ENCODE data around the gene JAM2. TPM values are rescaled to one million over a fixed set of nuclear protein-coding genes. Genes with fewer than 3 reads are reported as not detected.

Gene JAM2
- polyA plus RNA-seq, 1 donor from 2014 or later, result 1.1 TPM

GRCh38 chr21:25764065-25764464 lies 125.0 kb downstream of the JAM2 start:
- no peaks in the 10 kb centered on the region for H4K20me1 ChIP-seq (ENCODE audit: insufficient read depth)
- no peaks in the 10 kb centered on the region for H3K27me3 ChIP-seq (ENCODE audit: insufficient read depth, low read depth, low read length)
- H3K36me3 ChIP-seq (ENCODE audit: insufficient read depth, low read length), result peaks cover 17% of the 10 kb centered on the region
- no peak overlapping the region for H3K27ac ChIP-seq (ENCODE audit: low read length)
- TF ChIP-seq TAF1 (IDR thresholded peaks at IDR 0.05; ENCODE audit: low read depth), result no peak
- no peak for TF ChIP-seq RAD21 (conservative IDR thresholded peaks at IDR 0.05)
- TF ChIP-seq POLR2AphosphoS5 (IDR thresholded peaks at IDR 0.05), result no peak
- TF ChIP-seq REST (IDR thresholded peaks at IDR 0.05; ENCODE audit: borderline replicate concordance), result no peak
- TF ChIP-seq, protein P1, sequence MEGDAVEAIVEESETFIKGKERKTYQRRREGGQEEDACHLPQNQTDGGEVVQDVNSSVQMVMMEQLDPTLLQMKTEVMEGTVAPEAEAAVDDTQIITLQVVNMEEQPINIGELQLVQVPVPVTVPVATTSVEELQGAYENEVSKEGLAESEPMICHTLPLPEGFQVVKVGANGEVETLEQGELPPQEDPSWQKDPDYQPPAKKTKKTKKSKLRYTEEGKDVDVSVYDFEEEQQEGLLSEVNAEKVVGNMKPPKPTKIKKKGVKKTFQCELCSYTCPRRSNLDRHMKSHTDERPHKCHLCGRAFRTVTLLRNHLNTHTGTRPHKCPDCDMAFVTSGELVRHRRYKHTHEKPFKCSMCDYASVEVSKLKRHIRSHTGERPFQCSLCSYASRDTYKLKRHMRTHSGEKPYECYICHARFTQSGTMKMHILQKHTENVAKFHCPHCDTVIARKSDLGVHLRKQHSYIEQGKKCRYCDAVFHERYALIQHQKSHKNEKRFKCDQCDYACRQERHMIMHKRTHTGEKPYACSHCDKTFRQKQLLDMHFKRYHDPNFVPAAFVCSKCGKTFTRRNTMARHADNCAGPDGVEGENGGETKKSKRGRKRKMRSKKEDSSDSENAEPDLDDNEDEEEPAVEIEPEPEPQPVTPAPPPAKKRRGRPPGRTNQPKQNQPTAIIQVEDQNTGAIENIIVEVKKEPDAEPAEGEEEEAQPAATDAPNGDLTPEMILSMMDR (IDR thresholded peaks at IDR 0.05; ENCODE audit: poor library complexity, severe bottlenecking), result no peak
- no peak overlapping the region for H3K4me3 ChIP-seq (ENCODE audit: low read length)
- H3K79me2 ChIP-seq (replicated peaks; ENCODE audit: insufficient read depth, low read length), result no peaks in the 10 kb centered on the region
- no peaks in the 10 kb centered on the region for H3K9me3 ChIP-seq (ENCODE audit: low read length)
- H2AFZ ChIP-seq (ENCODE audit: low read depth, low read length), result no peak overlapping the region
- no peak overlapping the region for H3K4me2 ChIP-seq (ENCODE audit: low read length)
- H3F3A ChIP-seq (ENCODE audit: insufficient read depth, low read length, poor library complexity, severe bottlenecking), result no peaks in the 10 kb centered on the region
- H3K9me2 ChIP-seq (ENCODE audit: insufficient read depth, low read length), result no peaks in the 10 kb centered on the region
- no peak overlapping the region for H3K9ac ChIP-seq (ENCODE audit: low read length)

Other genes starting within 250 kb of the JAM2 start
- gene MRPL39, start 31.8 kb upstream of the JAM2 start, polyA plus RNA-seq, result 28.5 and 43.2 TPM in 2 replicates
- gene ATP5PF, start 95.6 kb downstream of the JAM2 start, polyA plus RNA-seq, result 258 and 274 TPM in 2 replicates
- gene GABPA, start 95.7 kb downstream of the JAM2 start, polyA plus RNA-seq, result 41.1 and 45.4 TPM in 2 replicates